ENCODE measurements around the gene CARHSP1. TPM values are rescaled to one million over a fixed set of nuclear protein-coding genes. Genes with fewer than 3 reads are reported as not detected.

CARHSP1 gene
- total and polyA plus RNA-seq, 4 experiments from 2014 or later: 33.2 to 57.2 (median 41.3) TPM

DNA sequence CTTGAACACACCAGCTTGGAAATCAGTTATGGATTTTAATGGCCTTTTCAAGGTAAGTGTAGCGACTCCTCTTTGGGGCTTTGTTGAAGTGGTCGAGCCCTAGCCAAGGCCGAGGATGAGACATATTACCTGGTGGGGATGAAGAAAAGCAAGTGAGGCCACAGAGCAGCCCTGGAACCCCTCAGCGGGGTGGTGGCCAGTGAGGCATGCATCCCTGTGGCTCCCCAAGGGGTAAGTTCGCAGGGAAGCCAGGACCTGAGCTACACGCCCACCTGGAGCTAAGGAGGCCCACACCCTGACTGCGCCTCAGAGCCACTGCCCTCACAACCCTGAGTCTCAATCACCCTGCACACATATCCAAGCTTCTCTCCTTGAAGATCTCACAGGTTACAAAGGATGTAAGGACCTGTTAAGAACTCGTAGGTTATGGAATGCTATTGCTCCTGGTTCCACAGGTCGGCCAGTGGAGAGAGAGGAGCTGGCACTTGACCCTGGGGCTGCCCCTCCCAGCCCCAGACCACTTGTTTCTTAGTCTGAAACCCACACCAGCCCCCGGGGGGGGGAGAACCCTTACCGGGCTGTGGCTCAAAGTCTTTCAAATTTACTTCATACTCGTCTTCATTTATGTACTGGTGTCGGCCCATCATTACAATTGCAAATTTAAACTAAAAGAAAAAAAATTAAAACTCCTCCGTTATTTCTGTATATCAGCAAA, 25.3 kb upstream of the CARHSP1 start:
- peaks cover 7 to 21% (median 11%) of the 10 kb centered on the region in 4 donors for H3K4me1 Mint-ChIP-seq
- CTCF ChIA-PET (ENCODE audit: partially characterized antibody): interaction anchor here (3.6 kb wide), 1 partner anchor 115 kb away, joined by 18 read pairs; no protein-coding TSS in a partner anchor

DNA sequence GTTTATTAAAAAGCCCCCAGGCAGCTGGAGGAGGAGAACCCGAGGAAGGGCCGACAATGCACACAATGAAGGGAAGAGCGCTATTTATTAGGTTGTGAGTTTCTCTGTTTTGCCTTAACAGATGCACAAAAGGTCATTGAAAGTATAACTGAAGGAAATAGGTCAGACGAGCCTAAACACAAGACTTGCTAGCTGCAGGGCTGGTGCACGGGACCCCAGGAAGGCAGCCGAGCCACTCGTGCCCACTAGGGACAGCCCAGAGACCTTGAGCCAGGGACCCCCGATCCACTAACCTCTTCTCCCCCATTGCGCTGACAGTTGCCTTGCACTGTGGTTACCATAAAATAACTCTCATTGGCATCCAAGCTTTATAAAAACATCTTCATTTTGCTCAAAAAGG, 24.6 kb upstream of the CARHSP1 start:
- H3K27me3 ChIP-seq (ENCODE audit: insufficient read depth, low read length): no peaks in the 10 kb centered on the region
- H3K9me3 Mint-ChIP-seq: no peaks in the 10 kb centered on the region
- H3K4me3 ChIP-seq (ENCODE audit: low read length in 2 of 2): no peak overlapping the region
- no peak overlapping the region for H3K27ac ChIP-seq (ENCODE audit: low read depth, low read length)
- no peaks in the 10 kb centered on the region for H3K27me3 Mint-ChIP-seq
- POLR2A ChIA-PET (ENCODE audit: partially characterized antibody): no interaction called here
- H3K36me3 ChIP-seq (ENCODE audit: insufficient read depth, low read length): peaks cover 52% of the 10 kb centered on the region
- H3K27ac Mint-ChIP-seq: peak overlapping the region in 3 of 7 donors; percentile 1 to 96 (median 31)
- CTCF ChIA-PET (ENCODE audit: partially characterized antibody): interaction anchor here (3.6 kb wide), 1 partner anchor 116 kb away, joined by 18 read pairs; no protein-coding TSS in a partner anchor
- H3K4me1 Mint-ChIP-seq: peaks cover 7 to 21% (median 11%) of the 10 kb centered on the region in 4 donors
- DNase-seq: no peak
- peaks cover 14% of the 10 kb centered on the region for H3K4me1 ChIP-seq (ENCODE audit: insufficient read depth, low read length)
- peaks cover 38 to 76% of the 10 kb centered on the region in 2 donors for H3K36me3 Mint-ChIP-seq
- no peaks in the 10 kb centered on the region for H3K9me3 ChIP-seq (ENCODE audit: control insufficient read depth in 1 of 2, low read length in 2 of 2)
- H3K4me3 Mint-ChIP-seq: no peak overlapping the region
- intact Hi-C loops (cut with micrococcal nuclease): loop anchor here (5.0 kb wide), 1 partner anchor 44 kb away; no protein-coding TSS in a partner anchor

More for the DNA sequence above, 25.3 kb upstream of the CARHSP1 start:
- Mint-ChIP-seq H3K36me3 (peaks cover 42 to 83% of the 10 kb centered on the region in 2 donors), H3K27ac (peak overlapping the region in 3 of 7 donors; percentile 30 to 96 (median 57)), H3K27me3 (no peaks in the 10 kb centered on the region), H3K4me3 (no peak overlapping the region), H3K9me3 (no peaks in the 10 kb centered on the region)
- intact Hi-C loops (cut with micrococcal nuclease): loop anchor here (5.0 kb wide), 1 partner anchor 43 kb away; no protein-coding TSS in a partner anchor
- no peak overlapping the region for H3K27ac ChIP-seq (ENCODE audit: low read depth, low read length)
- H3K36me3 ChIP-seq (ENCODE audit: insufficient read depth, low read length): peaks cover 60% of the 10 kb centered on the region
- peaks cover 14% of the 10 kb centered on the region for H3K4me1 ChIP-seq (ENCODE audit: insufficient read depth, low read length)
- no peaks in the 10 kb centered on the region for H3K27me3 ChIP-seq (ENCODE audit: insufficient read depth, low read length)
- H3K9me3 ChIP-seq (ENCODE audit: control insufficient read depth in 1 of 2, low read length in 2 of 2): no peaks in the 10 kb centered on the region
- POLR2A ChIA-PET (ENCODE audit: partially characterized antibody): no interaction called here
- H3K4me3 ChIP-seq (ENCODE audit: low read length in 2 of 2): no peak overlapping the region
- no peak for DNase-seq

DNA sequence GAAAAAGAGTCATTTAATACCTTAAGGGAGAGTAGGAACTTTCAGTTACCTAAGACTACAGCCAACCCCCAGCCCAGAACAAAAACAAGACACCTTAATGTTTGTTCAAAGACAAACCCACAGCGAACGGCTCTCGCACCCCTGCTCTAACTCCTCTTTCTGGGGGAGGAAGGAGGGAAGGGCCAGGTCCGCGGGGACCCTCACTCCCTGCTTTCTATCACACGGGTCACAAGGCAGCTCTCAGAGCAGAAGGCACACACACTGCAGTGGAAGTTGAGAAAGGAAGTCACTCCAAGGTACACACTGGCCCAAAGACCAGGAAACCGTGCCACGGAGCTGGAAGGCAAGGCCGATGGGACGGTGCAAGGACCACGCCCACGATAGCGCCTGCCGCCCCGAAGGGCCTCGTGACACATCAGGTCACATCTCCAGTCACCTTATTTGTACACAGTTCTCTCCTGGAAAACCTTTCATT, 23.3 kb upstream of the CARHSP1 start:
- Mint-ChIP-seq H3K4me1 (peaks cover 9 to 24% (median 14%) of the 10 kb centered on the region in 4 donors), H3K36me3 (peaks cover 30 to 67% of the 10 kb centered on the region in 2 donors), H3K4me3 (peak overlapping the region; percentile 23 to 61 (median 44)), H3K27me3 (no peaks in the 10 kb centered on the region), H3K27ac (peak overlapping the region; percentile 79 to 98 (median 94)), H3K9me3 (no peaks in the 10 kb centered on the region)
- no peaks in the 10 kb centered on the region for H3K9me3 ChIP-seq (ENCODE audit: control insufficient read depth in 1 of 2, low read length in 2 of 2)
- intact Hi-C loops (cut with micrococcal nuclease): loop anchor here (5.0 kb wide), 1 partner anchor 45 kb away; no protein-coding TSS in a partner anchor
- POLR2A ChIA-PET (ENCODE audit: partially characterized antibody): interaction anchor here (0.5 to 1.6 kb wide), 4 partner anchors 12 to 269 kb away, joined by 3 to 6 read pairs (median 3); partner anchors contain the start of gene HAPSTR1
- H3K4me1 ChIP-seq (ENCODE audit: insufficient read depth, low read length): peaks cover 14% of the 10 kb centered on the region
- DNase-seq: no peak
- peaks cover 42% of the 10 kb centered on the region for H3K36me3 ChIP-seq (ENCODE audit: insufficient read depth, low read length)
- no peaks in the 10 kb centered on the region for H3K27me3 ChIP-seq (ENCODE audit: insufficient read depth, low read length)
- no peak overlapping the region for H3K4me3 ChIP-seq (ENCODE audit: low read length in 2 of 2)
- CTCF ChIA-PET (ENCODE audit: partially characterized antibody): interaction anchor here (0.7 to 3.6 kb wide), 5 partner anchors 9 to 137 kb away, joined by 3 to 23 read pairs (median 3); partner anchors contain the start of gene CARHSP1
- peak overlapping the region; percentile 43 for H3K27ac ChIP-seq (ENCODE audit: low read depth, low read length)

DNA sequence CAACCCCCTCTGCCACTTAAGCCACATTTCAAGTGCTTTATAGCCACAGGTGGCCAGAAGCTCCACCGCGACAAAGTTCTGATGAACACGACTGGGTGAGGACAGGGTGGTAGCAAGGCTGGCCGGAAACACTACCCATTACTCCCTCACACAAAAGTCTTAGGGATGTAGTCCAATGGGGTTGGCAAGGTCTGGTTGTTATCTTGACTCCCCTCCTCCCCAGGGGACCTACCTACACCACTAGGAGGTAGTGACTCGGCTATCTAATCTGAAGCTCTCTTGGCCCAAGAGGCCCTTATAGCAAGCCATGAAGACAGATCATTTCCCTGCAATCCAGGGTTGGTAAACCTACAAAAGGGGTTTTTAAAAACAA, 21.7 kb upstream of the CARHSP1 start:
- Mint-ChIP-seq H3K27ac (peak overlapping the region; percentile 79 to 98 (median 91)), H3K4me3 (no peak overlapping the region), H3K4me1 (peaks cover 13 to 33% (median 22%) of the 10 kb centered on the region in 4 donors), H3K27me3 (peaks cover 2 to 5% of the 10 kb centered on the region in 2 donors), H3K36me3 (peaks cover 29 to 53% of the 10 kb centered on the region in 2 donors), H3K9me3 (peaks cover 0 to 1% (median 0%) of the 10 kb centered on the region in 8 donors)
- no peak overlapping the region for H3K4me3 ChIP-seq (ENCODE audit: low read length in 2 of 2)
- CTCF ChIA-PET (ENCODE audit: partially characterized antibody): interaction anchor here (1.8 to 3.6 kb wide), 3 partner anchors 11 to 119 kb away, joined by 3 to 23 read pairs (median 18); partner anchors contain the start of gene CARHSP1
- no peak for DNase-seq
- no peaks in the 10 kb centered on the region for H3K27me3 ChIP-seq (ENCODE audit: insufficient read depth, low read length)
- H3K9me3 ChIP-seq (ENCODE audit: control insufficient read depth in 1 of 2, low read length in 2 of 2): no peaks in the 10 kb centered on the region
- intact Hi-C loops (cut with micrococcal nuclease): loop anchor here (5.0 kb wide), 1 partner anchor 47 kb away; no protein-coding TSS in a partner anchor
- peaks cover 29% of the 10 kb centered on the region for H3K36me3 ChIP-seq (ENCODE audit: insufficient read depth, low read length)
- H3K4me1 ChIP-seq (ENCODE audit: insufficient read depth, low read length): peaks cover 14% of the 10 kb centered on the region
- POLR2A ChIA-PET (ENCODE audit: partially characterized antibody): interaction anchor here (1.6 kb wide), 1 partner anchor 201 kb away, joined by 6 read pairs; the partner anchor contains the start of gene HAPSTR1
- no peak overlapping the region for H3K27ac ChIP-seq (ENCODE audit: low read depth, low read length)

DNA sequence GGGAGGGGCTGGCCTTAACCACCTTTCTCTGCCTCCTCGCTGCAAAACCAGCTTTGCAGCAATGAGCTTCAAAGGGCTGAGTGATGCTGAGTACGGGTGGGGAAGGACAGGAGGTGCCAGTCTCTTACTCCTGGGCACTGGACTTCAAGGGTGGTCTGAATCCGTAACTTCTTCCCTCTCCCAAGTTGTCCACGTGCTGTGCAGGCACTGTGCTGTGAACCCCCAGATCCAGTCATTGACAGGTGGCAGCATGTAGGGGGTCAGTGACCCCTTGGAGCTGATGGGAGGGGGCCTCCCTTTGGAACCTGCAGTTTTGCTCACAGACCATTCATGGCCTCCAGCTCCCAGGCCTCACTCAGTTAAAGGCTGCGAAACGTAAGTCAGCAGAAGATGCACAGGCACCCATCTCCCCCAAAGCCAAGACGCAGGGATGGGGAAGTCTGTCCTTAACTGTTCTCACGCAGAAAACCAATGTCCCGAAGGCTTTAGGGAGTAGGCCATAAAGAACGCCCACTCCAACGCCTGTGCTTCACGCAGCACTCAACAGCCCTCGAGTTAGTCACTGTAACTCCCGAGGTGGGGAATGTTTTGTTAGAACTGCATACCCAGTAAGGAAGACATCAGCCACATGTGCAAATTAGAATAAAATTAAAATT, 21.2 kb upstream of the CARHSP1 start:
- Histone ChIP-seq H3K9me3 (ENCODE audit: control insufficient read depth in 1 of 2, low read length in 2 of 2) (no peaks in the 10 kb centered on the region), H3K27me3 (ENCODE audit: insufficient read depth, low read length) (no peaks in the 10 kb centered on the region), H3K36me3 (ENCODE audit: insufficient read depth, low read length) (peaks cover 24% of the 10 kb centered on the region), H3K4me3 (ENCODE audit: low read length in 2 of 2) (no peak overlapping the region), H3K27ac (ENCODE audit: low read depth, low read length) (no peak overlapping the region), H3K4me1 (ENCODE audit: insufficient read depth, low read length) (peaks cover 14% of the 10 kb centered on the region)
- peaks cover 6 to 9% of the 10 kb centered on the region in 2 donors for H3K27me3 Mint-ChIP-seq
- H3K9me3 Mint-ChIP-seq: peaks cover 0 to 2% (median 0%) of the 10 kb centered on the region in 8 donors
- DNase-seq: no peak
- H3K36me3 Mint-ChIP-seq: peaks cover 24 to 48% of the 10 kb centered on the region in 2 donors
- peak overlapping the region in 3 of 7 donors; percentile 79 to 96 (median 94) for H3K27ac Mint-ChIP-seq
- ChIA-PET CTCF (ENCODE audit: partially characterized antibody) (interaction anchor here (0.9 to 3.6 kb wide), 5 partner anchors 10 to 323 kb away, joined by 3 to 23 read pairs (median 5); no protein-coding TSS in a partner anchor), POLR2A (ENCODE audit: partially characterized antibody) (interaction anchor here (1.6 kb wide), 1 partner anchor 22 kb away, joined by 6 read pairs; the partner anchor contains the start of gene CARHSP1)
- no peak overlapping the region for H3K4me3 Mint-ChIP-seq
- peaks cover 13 to 37% (median 23%) of the 10 kb centered on the region in 4 donors for H3K4me1 Mint-ChIP-seq
- intact Hi-C loops (cut with micrococcal nuclease): loop anchor here (5.0 kb wide), 1 partner anchor 47 kb away; no protein-coding TSS in a partner anchor

DNA sequence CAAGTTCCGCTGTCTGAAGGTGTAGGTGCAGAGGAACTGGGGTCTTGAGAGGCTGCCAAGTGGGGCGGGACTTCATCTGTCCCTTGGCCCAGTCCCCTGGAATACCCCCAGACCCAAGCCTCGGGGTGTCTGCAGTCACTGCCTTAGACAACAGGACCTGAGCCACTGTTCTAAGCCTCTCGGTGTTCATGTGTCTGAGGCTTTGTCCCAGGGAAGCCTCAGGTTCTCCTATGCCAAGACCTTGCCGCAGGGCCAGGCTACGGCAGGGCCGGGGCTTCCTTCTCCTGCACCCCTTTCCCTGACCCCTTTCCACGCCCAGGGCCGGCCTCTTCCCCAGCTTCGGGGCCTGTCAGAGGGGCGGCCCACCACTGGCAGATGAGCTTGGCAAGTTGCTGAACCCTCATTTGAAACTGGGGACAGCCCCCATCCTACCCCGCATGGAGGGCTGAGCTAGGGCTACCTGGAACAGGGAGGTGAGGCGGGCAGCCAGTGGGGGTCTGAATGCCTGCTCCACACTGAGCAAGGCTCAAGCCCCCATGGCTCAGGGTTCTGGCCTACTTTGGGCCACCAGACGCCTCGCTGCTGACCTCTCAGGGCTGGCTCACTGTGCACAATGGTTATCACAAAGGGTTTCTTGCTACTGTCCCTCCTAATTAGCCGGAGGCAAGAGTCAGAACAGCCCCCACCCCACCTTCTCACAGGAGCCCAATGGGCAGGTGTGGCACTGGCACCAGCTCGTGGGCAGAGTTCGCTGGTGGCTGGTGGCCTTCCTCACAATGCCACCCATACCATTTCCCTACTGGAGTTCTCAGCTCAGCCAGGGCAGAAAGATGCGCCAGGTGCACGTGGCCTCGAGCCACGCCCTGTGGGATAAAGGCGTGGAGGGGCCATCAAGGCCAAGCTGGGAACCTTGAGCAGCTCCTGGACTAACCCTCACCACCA, 20.4 kb upstream of the CARHSP1 start:
- peaks cover 17% of the 10 kb centered on the region for H3K36me3 ChIP-seq (ENCODE audit: insufficient read depth, low read length)
- DNase-seq: no peak
- Mint-ChIP-seq H3K4me3 (no peak overlapping the region), H3K4me1 (peaks cover 13 to 37% (median 23%) of the 10 kb centered on the region in 4 donors), H3K27ac (peak overlapping the region in 2 of 7 donors; percentile 43 to 67), H3K27me3 (peaks cover 6 to 9% of the 10 kb centered on the region in 2 donors), H3K9me3 (peaks cover 0 to 2% (median 0%) of the 10 kb centered on the region in 8 donors), H3K36me3 (peaks cover 17 to 40% of the 10 kb centered on the region in 2 donors)
- CTCF ChIA-PET (ENCODE audit: partially characterized antibody): interaction anchor here (0.9 to 3.3 kb wide), 4 partner anchors 10 to 322 kb away, joined by 3 to 23 read pairs (median 4); no protein-coding TSS in a partner anchor
- H3K9me3 ChIP-seq (ENCODE audit: control insufficient read depth in 1 of 2, low read length in 2 of 2): no peaks in the 10 kb centered on the region
- intact Hi-C loops (cut with micrococcal nuclease): no loop called here
- POLR2A ChIA-PET (ENCODE audit: partially characterized antibody): interaction anchor here (1.6 kb wide), 1 partner anchor 21 kb away, joined by 6 read pairs; the partner anchor contains the start of gene CARHSP1
- H3K27ac ChIP-seq (ENCODE audit: low read depth, low read length): no peak overlapping the region
- H3K27me3 ChIP-seq (ENCODE audit: insufficient read depth, low read length): no peaks in the 10 kb centered on the region
- peaks cover 14% of the 10 kb centered on the region for H3K4me1 ChIP-seq (ENCODE audit: insufficient read depth, low read length)
- no peak overlapping the region for H3K4me3 ChIP-seq (ENCODE audit: low read length in 2 of 2)
